ENCODE results near the gene XPO5.

DNA sequence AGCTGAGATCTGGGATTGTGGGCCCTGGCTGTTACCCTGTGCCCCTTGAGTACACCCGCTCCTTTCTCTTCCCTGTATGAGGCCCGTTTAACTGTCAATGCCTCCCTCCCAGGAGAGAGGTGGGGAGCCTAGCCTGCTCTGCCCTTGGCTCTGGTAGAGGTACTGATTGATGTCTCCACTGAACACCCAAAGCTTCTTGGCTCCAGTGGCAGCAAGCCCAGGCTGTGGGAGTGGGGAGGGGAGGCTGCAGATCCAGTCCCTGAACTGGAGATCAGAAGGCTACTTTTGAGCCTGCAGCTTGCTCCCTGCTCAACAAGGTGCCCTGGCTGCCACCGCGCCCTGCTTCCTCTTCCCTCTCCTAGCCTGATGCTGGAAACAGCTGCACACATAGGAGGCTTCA lies 73.2 kb downstream of the XPO5 start:
- TF ChIP-seq, protein P1, sequence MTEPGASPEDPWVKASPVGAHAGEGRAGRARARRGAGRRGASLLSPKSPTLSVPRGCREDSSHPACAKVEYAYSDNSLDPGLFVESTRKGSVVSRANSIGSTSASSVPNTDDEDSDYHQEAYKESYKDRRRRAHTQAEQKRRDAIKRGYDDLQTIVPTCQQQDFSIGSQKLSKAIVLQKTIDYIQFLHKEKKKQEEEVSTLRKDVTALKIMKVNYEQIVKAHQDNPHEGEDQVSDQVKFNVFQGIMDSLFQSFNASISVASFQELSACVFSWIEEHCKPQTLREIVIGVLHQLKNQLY (CRISPR knock-in tag; IDR thresholded peaks at IDR 0.05), result no peak
- TF ChIP-seq TEAD4 (CRISPR knock-in tag; IDR thresholded peaks at IDR 0.05), result no peak
- no peak for TF ChIP-seq CREM (CRISPR knock-in tag; IDR thresholded peaks at IDR 0.05)
- TF ChIP-seq, protein P2, sequence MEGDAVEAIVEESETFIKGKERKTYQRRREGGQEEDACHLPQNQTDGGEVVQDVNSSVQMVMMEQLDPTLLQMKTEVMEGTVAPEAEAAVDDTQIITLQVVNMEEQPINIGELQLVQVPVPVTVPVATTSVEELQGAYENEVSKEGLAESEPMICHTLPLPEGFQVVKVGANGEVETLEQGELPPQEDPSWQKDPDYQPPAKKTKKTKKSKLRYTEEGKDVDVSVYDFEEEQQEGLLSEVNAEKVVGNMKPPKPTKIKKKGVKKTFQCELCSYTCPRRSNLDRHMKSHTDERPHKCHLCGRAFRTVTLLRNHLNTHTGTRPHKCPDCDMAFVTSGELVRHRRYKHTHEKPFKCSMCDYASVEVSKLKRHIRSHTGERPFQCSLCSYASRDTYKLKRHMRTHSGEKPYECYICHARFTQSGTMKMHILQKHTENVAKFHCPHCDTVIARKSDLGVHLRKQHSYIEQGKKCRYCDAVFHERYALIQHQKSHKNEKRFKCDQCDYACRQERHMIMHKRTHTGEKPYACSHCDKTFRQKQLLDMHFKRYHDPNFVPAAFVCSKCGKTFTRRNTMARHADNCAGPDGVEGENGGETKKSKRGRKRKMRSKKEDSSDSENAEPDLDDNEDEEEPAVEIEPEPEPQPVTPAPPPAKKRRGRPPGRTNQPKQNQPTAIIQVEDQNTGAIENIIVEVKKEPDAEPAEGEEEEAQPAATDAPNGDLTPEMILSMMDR (IDR thresholded peaks at IDR 0.05), result no peak
- no peak for TF ChIP-seq NR1H2 (CRISPR knock-in tag; IDR thresholded peaks at IDR 0.05)
- TF ChIP-seq, protein P3, sequence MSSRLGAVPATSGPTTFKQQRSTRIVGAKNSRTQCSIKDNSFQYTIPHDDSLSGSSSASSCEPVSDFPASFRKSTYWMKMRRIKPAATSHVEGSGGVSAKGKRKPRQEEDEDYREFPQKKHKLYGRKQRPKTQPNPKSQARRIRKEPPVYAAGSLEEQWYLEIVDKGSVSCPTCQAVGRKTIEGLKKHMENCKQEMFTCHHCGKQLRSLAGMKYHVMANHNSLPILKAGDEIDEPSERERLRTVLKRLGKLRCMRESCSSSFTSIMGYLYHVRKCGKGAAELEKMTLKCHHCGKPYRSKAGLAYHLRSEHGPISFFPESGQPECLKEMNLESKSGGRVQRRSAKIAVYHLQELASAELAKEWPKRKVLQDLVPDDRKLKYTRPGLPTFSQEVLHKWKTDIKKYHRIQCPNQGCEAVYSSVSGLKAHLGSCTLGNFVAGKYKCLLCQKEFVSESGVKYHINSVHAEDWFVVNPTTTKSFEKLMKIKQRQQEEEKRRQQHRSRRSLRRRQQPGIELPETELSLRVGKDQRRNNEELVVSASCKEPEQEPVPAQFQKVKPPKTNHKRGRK (CRISPR knock-in tag; IDR thresholded peaks at IDR 0.05; ENCODE audit: borderline replicate concordance), result no peak
- TF ChIP-seq ESRRA (CRISPR knock-in tag; IDR thresholded peaks at IDR 0.05; ENCODE audit: borderline replicate concordance), result no peak
- TF ChIP-seq ZNF138 (CRISPR knock-in tag; conservative IDR thresholded peaks at IDR 0.05), result no peak
- TF ChIP-seq, protein P4, sequence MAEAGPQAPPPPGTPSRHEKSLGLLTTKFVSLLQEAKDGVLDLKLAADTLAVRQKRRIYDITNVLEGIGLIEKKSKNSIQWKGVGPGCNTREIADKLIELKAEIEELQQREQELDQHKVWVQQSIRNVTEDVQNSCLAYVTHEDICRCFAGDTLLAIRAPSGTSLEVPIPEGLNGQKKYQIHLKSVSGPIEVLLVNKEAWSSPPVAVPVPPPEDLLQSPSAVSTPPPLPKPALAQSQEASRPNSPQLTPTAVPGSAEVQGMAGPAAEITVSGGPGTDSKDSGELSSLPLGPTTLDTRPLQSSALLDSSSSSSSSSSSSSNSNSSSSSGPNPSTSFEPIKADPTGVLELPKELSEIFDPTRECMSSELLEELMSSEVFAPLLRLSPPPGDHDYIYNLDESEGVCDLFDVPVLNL (CRISPR knock-in tag; IDR thresholded peaks at IDR 0.05; ENCODE audit: borderline replicate concordance, low read depth), result no peak

All from WTC11 (cell line).